Peyer's patch (tissue), 4 donors: ENCODE results near the gene SLC44A5. TPM values are rescaled to one million over a fixed set of nuclear protein-coding genes. Genes with fewer than 3 reads are reported as not detected.

Experiments used
- DNase-seq, 3 donors: peaks; one replicate each; pipeline ENCODE4 v3.0.0-alpha.2; 2017 to 2019
- H3K27ac ChIP-seq, 4 donors: fragments of 200-600 bp; sonication (generic); one replicate each; pipeline ENCODE4 v1.5.1; 2016 to 2019
- H3K27me3 ChIP-seq, 2 donors: fragments of 200-600 bp; sonication (generic); one replicate each; pipeline ENCODE4 v1.5.1; 2019
- H3K36me3 ChIP-seq, 3 donors: fragments of 200-600 bp; sonication (generic); one replicate each; pipeline ENCODE4 v1.5.1; 2016 to 2019
- H3K4me1 ChIP-seq, 4 donors: fragments of 200-600 bp; sonication (generic); one replicate each; pipeline ENCODE4 v1.5.1; 2016 to 2019
- H3K4me3 ChIP-seq, 4 donors: fragments of 200-600 bp; sonication (generic); 1 replicate in 3 of 4; 2 replicates in 1 of 4; pipeline ENCODE4 v1.5.1; 2016 to 2019; ENCODE audit warnings: mild to moderate bottlenecking in 1 of 4
- H3K9me3 ChIP-seq, 4 donors: fragments of 200-600 bp; sonication (generic); one replicate each; pipeline ENCODE4 v1.5.1; 2016 to 2019; ENCODE audit warnings: mild to moderate bottlenecking in 1 of 4
- CTCF ChIP-seq, 6 experiments: fragments of 450-650 bp in 4 of 6; fragments of 200-600 bp in 2 of 6; sonication (generic) in 1 of 6; IDR thresholded peaks; one replicate each; pipeline ENCODE4 v1.5.1; 2017 to 2019; ENCODE audit warnings: antibody characterized with exemption in 6 of 6, mild to moderate bottlenecking in 3 of 6, moderate library complexity in 1 of 6
- POLR2A ChIP-seq, 2 donors: fragments of 450-650 bp; IDR thresholded peaks; one replicate each; pipeline ENCODE4 v1.5.1; 2017; ENCODE audit warnings: antibody characterized with exemption in 2 of 2, mild to moderate bottlenecking in 2 of 2, moderate library complexity in 2 of 2
- total RNA-seq, 4 donors: library from RNA; depleted of rRNA; stranded (reverse); fragments of >200 nt; gene quantifications; one replicate each; pipeline ENCODE4 v1.1.0, GENCODE V29; 2016

The SLC44A5 gene
- total RNA-seq, 4 donors from 2014 or later = 0.70 to 0.80 TPM; not detected in 2

- no peak for DNase-seq
- Histone ChIP-seq H3K27ac (no peak overlapping the region), H3K4me3 (no peak overlapping the region), H3K9me3 (no peaks in the 10 kb centered on the region), H3K36me3 (no peaks in the 10 kb centered on the region), H3K4me1 (no peaks in the 10 kb centered on the region), H3K27me3 (no peaks in the 10 kb centered on the region)
- no peak for TF ChIP-seq POLR2A (IDR thresholded peaks at IDR 0.05)
- no peak for TF ChIP-seq CTCF (IDR thresholded peaks at IDR 0.05)
Measured at GRCh38 chr1:75518686-75519085, 92.2 kb downstream of the SLC44A5 start.

GRCh38 chr1:75514270-75514669 lies 96.6 kb downstream of the SLC44A5 start:
- Histone ChIP-seq H3K9me3 (no peaks in the 10 kb centered on the region), H3K4me3 (no peak overlapping the region), H3K27me3 (no peaks in the 10 kb centered on the region), H3K27ac (no peak overlapping the region), H3K4me1 (no peaks in the 10 kb centered on the region), H3K36me3 (no peaks in the 10 kb centered on the region)
- no peak for DNase-seq
- TF ChIP-seq CTCF (IDR thresholded peaks at IDR 0.05) = no peak
- TF ChIP-seq POLR2A (IDR thresholded peaks at IDR 0.05) = no peak

- H3K36me3 ChIP-seq = no peaks in the 10 kb centered on the region
- no peak overlapping the region for H3K4me3 ChIP-seq
- TF ChIP-seq CTCF (IDR thresholded peaks at IDR 0.05) (no peak), POLR2A (IDR thresholded peaks at IDR 0.05) (no peak)
- H3K27ac ChIP-seq = no peak overlapping the region
- H3K4me1 ChIP-seq = no peaks in the 10 kb centered on the region
- no peak for DNase-seq
- H3K27me3 ChIP-seq = no peaks in the 10 kb centered on the region
- H3K9me3 ChIP-seq = no peaks in the 10 kb centered on the region
Measured at GRCh38 chr1:75506976-75507375, 103.9 kb downstream of the SLC44A5 start.

- Histone ChIP-seq H3K4me3 (no peak overlapping the region), H3K36me3 (no peaks in the 10 kb centered on the region), H3K27ac (no peak overlapping the region), H3K27me3 (no peaks in the 10 kb centered on the region), H3K9me3 (no peaks in the 10 kb centered on the region), H3K4me1 (no peaks in the 10 kb centered on the region)
- TF ChIP-seq CTCF (IDR thresholded peaks at IDR 0.05) (no peak), POLR2A (IDR thresholded peaks at IDR 0.05) (no peak)
- no peak for DNase-seq
Measured at GRCh38 chr1:75503221-75503974, 107.5 kb downstream of the SLC44A5 start.

- no peak for DNase-seq
- no peak overlapping the region for H3K4me3 ChIP-seq
- H3K36me3 ChIP-seq = no peaks in the 10 kb centered on the region
- H3K27me3 ChIP-seq = no peaks in the 10 kb centered on the region
- H3K4me1 ChIP-seq = no peaks in the 10 kb centered on the region
- no peak overlapping the region for H3K27ac ChIP-seq
- H3K9me3 ChIP-seq = no peaks in the 10 kb centered on the region
- TF ChIP-seq POLR2A (IDR thresholded peaks at IDR 0.05) (no peak), CTCF (IDR thresholded peaks at IDR 0.05) (no peak)
Measured at GRCh38 chr1:75502776-75503175, 108.1 kb downstream of the SLC44A5 start.
